Measurements from ENCODE around the gene FRMD3.

FRMD3 gene

DNA sequence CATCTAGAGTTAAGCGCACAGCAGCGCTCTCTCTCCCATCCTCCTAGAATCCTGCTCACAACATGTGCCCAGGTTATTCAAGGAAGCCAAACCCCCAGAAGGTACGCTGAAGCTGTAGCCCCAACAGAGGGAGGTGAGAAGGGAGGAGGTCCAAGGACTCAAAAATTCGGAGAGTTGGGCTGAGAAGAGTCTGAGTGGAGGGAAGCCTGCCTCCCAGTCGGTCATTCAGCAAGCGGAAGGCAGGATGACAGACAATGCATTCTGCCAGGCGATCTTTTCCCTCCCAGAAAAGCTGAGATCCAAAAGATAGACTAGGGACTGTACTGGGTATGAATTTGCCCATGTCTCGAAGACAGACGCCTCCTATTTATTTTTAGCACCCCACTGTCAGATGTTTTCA lies 189.2 kb downstream of the FRMD3 start:
- DNase-seq (ENCODE audit: low read depth in 1 of 2, low spot score in 1 of 2), result no peak
- in situ Hi-C loops (cut with HindIII; ENCODE audit: low pct_unique_long_range_greater_than_20kb, low sequenced_read_pairs), result no loop called here
- TF ChIP-seq JUND (IDR thresholded peaks at IDR 0.05; ENCODE audit: low read depth), result no peak

DNA sequence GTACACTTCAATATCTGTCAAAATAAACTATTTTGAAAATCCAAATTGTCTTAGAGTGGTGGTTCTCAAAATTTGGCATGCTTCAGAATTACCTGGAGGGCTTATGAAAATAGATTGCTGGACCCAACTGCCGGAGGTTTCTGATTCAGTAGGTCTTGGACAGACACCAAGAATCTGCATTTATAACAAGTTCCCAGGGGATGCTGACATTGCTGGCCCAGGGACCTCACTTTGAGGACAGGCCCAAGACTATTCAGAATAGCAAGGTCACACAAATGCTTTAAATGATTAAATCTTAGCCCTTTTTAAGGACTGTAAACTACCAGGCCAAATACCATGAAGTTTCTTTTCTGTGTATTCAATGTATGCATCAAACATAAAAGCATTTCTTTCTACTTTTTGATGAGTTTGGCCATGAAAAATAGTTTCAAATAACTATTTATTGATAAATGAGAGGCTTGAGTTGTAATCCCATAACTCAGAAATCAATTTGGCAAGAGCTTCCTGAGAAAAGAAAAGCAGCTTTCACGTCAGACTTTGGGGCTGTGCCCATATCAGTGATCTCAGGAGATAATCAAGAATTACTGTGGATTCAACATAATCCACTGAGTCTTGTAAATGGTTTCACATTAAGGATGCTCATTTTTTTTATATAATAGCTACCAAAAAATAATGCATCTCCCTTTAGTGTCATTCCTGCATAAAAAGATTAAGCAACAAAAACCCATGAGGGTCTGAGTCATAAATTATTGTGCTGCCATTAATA lies 191.4 kb downstream of the FRMD3 start:
- no peak for TF ChIP-seq JUND (IDR thresholded peaks at IDR 0.05; ENCODE audit: low read depth)
- no peak for DNase-seq (ENCODE audit: low read depth in 1 of 2, low spot score in 1 of 2)
- in situ Hi-C loops (cut with HindIII; ENCODE audit: low pct_unique_long_range_greater_than_20kb, low sequenced_read_pairs), result no loop called here

DNA sequence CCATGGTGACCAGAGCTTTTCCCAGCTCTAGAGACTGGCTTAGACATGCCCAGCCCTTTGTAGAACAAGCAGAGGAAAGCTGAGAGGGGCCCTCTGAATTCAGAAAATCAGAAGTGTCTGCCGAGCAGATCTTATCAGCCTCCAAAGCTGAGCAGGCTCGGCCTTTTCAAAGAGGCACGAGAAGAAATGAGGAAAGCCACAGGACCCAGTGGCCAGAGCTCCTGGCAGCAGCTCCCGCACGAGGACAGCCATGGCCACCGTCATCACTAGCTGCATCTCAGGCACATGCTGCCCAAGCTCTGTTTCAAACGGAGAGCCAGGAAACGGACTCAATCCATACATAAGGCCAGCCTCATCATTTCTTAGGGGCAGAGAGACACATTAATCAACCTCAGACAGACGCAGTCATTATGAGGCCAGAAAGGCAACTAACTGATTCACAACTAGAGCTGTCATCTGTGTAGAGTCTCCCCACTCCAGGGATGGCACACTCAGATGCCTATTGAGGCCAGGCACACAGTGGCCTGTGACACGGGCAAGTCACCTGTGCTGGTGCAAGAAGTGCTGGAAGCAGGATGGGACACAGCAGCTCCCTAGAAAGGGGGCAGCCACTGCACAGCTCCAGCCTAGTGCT lies 194.7 kb downstream of the FRMD3 start:
- TF ChIP-seq JUND (IDR thresholded peaks at IDR 0.05; ENCODE audit: low read depth), result no peak
- DNase-seq (ENCODE audit: low read depth in 1 of 2, low spot score in 1 of 2), result no peak
- in situ Hi-C loops (cut with HindIII; ENCODE audit: low pct_unique_long_range_greater_than_20kb, low sequenced_read_pairs), result no loop called here

DNA sequence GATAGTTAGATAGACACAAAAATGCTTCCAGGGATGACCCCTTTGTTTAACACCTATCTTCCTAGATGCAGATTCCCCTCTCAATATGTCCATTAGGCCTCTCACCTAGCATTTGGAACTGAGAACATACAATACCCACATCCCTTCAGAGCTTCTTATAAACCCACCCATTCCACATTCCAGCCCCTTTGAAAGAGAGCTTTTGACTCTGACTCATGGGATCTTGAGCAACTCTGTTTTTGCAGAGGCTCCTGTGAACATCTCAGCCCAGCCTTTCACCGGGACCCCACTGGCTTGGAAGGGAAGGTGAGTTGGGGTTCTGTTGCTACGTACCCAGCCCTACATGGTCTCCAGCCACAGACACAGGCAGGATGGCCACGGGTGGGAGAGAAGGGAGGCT lies 195.5 kb downstream of the FRMD3 start:
- no peak for DNase-seq (ENCODE audit: low read depth in 1 of 2, low spot score in 1 of 2)
- in situ Hi-C loops (cut with HindIII; ENCODE audit: low pct_unique_long_range_greater_than_20kb, low sequenced_read_pairs), result no loop called here
- no peak for TF ChIP-seq JUND (IDR thresholded peaks at IDR 0.05; ENCODE audit: low read depth)

- no peak for TF ChIP-seq JUND (IDR thresholded peaks at IDR 0.05; ENCODE audit: low read depth)
- no peak for DNase-seq (ENCODE audit: low read depth in 1 of 2, low spot score in 1 of 2)
- in situ Hi-C loops (cut with HindIII; ENCODE audit: low pct_unique_long_range_greater_than_20kb, low sequenced_read_pairs), result no loop called here
These were observed 196.2 kb downstream of the FRMD3 start for GRCh38 chr9:83342006-83342405.

GRCh38 chr9:83340451-83340850 lies 197.8 kb downstream of the FRMD3 start:
- no peak for DNase-seq (ENCODE audit: low read depth in 1 of 2, low spot score in 1 of 2)
- no peak for TF ChIP-seq JUND (IDR thresholded peaks at IDR 0.05; ENCODE audit: low read depth)
- in situ Hi-C loops (cut with HindIII; ENCODE audit: low pct_unique_long_range_greater_than_20kb, low sequenced_read_pairs), result no loop called here

DNA sequence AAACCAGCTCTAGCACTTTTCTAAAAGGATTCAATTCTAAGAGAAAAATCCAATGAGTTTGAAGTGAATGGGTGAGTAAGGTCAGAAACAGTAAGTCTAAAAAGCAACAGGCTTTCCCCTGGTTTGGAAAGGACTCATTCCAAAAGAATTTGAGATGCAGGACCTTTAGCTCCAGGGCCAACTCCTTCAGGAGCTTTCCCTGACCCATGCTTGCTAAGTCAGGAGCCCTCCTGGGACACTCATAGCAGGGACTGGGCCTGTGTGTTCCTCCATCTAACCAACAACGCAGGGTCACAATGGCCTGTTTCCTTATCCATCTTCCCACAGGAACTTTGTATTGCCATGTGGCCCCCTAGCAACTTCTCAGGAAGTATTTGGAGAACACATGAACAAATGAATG lies 198.8 kb downstream of the FRMD3 start:
- in situ Hi-C loops (cut with HindIII; ENCODE audit: low pct_unique_long_range_greater_than_20kb, low sequenced_read_pairs), result no loop called here
- DNase-seq (ENCODE audit: low read depth in 1 of 2, low spot score in 1 of 2), result no peak
- TF ChIP-seq JUND (IDR thresholded peaks at IDR 0.05; ENCODE audit: low read depth), result no peak

- in situ Hi-C loops (cut with HindIII; ENCODE audit: low pct_unique_long_range_greater_than_20kb, low sequenced_read_pairs), result no loop called here
- no peak for TF ChIP-seq JUND (IDR thresholded peaks at IDR 0.05; ENCODE audit: low read depth)
- DNase-seq (ENCODE audit: low read depth in 1 of 2, low spot score in 1 of 2), result no peak
These were observed 201.5 kb downstream of the FRMD3 start for GRCh38 chr9:83336706-83337105.

DNA sequence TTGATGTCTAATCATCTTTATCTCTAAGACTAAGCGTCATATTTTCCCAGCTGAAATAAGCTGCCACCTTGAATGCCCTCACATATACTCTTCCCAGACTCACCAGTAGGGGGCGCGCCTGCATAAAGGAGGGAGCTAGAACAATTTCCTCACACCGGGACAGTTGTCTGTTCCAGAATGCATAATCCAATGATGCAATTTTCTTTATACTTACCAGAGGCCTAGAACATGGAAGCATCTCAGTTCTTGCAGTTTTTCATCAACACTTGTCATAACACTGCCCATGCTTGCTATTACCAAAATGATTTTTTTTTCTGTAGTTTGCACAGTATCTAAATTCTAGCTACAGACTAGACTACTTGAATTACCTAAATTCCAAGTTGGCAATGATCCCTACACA lies 203.9 kb downstream of the FRMD3 start:
- TF ChIP-seq JUND (IDR thresholded peaks at IDR 0.05; ENCODE audit: low read depth), result no peak
- in situ Hi-C loops (cut with HindIII; ENCODE audit: low pct_unique_long_range_greater_than_20kb, low sequenced_read_pairs), result no loop called here
- DNase-seq (ENCODE audit: low read depth in 1 of 2, low spot score in 1 of 2), result peak; percentile 17 to 82

DNA sequence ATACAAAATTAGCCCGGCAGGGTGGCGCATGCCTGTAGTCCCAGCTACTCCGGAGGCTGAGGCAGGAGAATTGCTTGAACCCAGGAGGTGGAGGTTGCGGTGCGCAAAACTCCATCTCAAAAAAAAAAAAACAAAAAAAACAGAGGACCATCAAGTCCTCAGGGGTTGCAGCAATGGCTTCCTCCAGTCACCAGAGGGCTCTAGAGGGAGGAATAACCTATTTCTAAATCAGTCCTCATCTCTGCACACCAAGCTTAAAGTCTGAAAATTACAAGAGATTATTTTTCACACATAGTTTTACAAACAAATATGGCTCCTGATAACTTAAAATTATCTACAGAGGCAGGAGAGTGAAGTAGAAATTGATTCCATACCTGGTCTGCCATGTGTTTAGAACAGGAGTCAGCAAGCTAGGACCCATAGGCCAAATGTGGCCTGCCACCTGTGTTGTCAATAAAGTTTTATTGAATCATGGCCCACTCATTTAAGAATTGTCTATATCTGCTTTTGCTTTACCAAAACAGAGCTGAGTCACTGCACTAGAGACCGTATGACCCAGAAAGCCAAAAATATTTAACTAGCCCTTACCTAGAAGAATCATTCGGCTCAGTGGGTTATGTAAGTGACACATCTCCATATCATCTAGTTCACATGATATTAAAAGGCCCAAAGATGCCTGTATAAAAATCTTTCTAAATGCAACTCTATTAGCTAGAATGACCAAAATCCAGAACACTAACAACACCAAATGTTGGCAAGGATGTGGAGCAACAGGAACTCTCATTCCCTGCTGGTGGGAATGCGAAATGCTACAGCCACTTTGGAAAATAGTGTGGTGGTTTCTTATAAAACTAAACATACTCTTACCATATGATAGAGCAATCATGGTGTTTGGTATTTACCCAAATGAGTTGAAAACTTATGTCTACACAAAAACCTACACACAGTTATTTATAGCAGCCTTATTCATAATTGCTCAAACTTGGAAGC lies 207.7 kb downstream of the FRMD3 start:
- in situ Hi-C loops (cut with HindIII; ENCODE audit: low pct_unique_long_range_greater_than_20kb, low sequenced_read_pairs), result no loop called here
- no peak for TF ChIP-seq JUND (IDR thresholded peaks at IDR 0.05; ENCODE audit: low read depth)
- DNase-seq (ENCODE audit: low read depth in 1 of 2, low spot score in 1 of 2), result peak in 1 of 2 experiments; percentile 3

- TF ChIP-seq JUND (IDR thresholded peaks at IDR 0.05; ENCODE audit: low read depth), result no peak
- in situ Hi-C loops (cut with HindIII; ENCODE audit: low pct_unique_long_range_greater_than_20kb, low sequenced_read_pairs), result no loop called here
- no peak for DNase-seq (ENCODE audit: low read depth in 1 of 2, low spot score in 1 of 2)
These were observed 210.2 kb downstream of the FRMD3 start for GRCh38 chr9:83327750-83328622.

GRCh38 chr9:83327323-83327722 lies 210.9 kb downstream of the FRMD3 start:
- no peak for TF ChIP-seq JUND (IDR thresholded peaks at IDR 0.05; ENCODE audit: low read depth)
- peak in 1 of 2 experiments; percentile 16 for DNase-seq (ENCODE audit: low read depth in 1 of 2, low spot score in 1 of 2)
- in situ Hi-C loops (cut with HindIII; ENCODE audit: low pct_unique_long_range_greater_than_20kb, low sequenced_read_pairs), result no loop called here

Measured in T47D (cell line).